ENCODE results near the gene ATP2B3. TPM values are rescaled to one million over a fixed set of nuclear protein-coding genes. Genes with fewer than 3 reads are reported as not detected.

ATP2B3 gene
- total and polyA plus RNA-seq, 2 experiments from 2014 or later = 0.17 TPM; not detected in 1

DNA sequence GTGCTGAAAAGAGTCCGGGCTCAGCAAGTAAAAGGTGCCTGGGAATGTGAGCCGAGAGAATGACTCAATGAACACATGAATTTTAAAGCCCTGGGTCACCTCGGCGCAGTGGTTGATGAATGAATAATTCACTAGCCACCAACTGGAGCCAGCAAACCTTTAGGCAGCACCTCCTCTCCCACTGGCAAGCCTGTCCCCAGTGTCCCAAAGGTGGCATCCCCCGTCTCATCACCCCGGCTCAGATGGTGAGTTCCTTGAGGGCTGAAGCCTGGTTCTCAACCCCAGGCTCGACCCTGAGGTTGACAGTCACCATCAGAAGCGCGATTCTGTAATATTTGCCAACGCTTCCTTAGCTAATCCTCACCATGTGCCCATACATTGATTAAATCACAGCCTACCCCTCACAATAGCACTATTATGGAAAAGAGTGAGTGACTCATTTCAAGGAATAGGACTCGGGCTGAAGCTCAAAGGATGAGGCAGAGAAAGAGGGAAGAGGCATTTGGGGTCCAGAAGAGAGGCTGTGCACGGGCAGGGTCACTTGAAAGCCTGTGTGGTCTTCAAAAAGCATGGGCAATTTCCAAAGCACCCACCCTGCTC, 84.2 kb downstream of the ATP2B3 start (continued):
- TF ChIP-seq NANOG (IDR thresholded peaks at IDR 0.05; ENCODE audit: borderline replicate concordance) = no peak
- no peak for TF ChIP-seq CREB1 (CRISPR knock-in tag; IDR thresholded peaks at IDR 0.05; ENCODE audit: low read depth)
- TF ChIP-seq POLR2AphosphoS5 (IDR thresholded peaks at IDR 0.05; ENCODE audit: low read depth) = no peak

DNA sequence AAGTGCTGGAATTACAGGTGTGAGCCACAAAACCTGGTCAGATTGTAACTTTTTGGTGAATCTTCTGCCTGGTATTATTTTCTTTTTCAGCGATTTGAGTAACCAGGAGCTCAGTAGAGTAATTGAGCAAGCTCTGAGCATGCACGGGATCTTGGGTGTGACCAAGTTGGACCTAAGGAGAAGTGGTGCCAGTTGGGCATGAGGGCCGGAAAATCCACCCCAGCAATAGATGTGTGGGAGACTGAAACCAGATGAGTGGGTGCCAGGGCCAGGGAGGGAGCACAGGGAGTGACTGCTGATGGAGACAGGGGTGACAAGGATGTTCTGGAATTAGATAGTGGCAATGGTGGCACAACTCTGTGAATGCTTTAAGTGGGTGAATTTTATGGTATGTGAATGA, 85.2 kb downstream of the ATP2B3 start:
- no peak for DNase-seq (ENCODE audit: low spot score)
- Mint-ChIP-seq H3K27ac (no peak overlapping the region), H3K27me3 (ENCODE audit: insufficient read depth, low read depth, poor library complexity) (peaks cover 5% of the 10 kb centered on the region), H3K4me1 (peaks cover 11% of the 10 kb centered on the region), H3K36me3 (ENCODE audit: low read depth) (no peaks in the 10 kb centered on the region), H3K9me3 (no peaks in the 10 kb centered on the region), H3K4me3 (no peak overlapping the region; the same call in 2 of the 3 replicates)
- H4K20me1 ChIP-seq (replicated peaks; ENCODE audit: insufficient read depth) = no peaks in the 10 kb centered on the region
- H3K4me3 ChIP-seq = no peak overlapping the region
- H3K4me2 ChIP-seq = no peak overlapping the region
- H3F3A ChIP-seq (replicated peaks; ENCODE audit: low read depth) = no peaks in the 10 kb centered on the region
- no peaks in the 10 kb centered on the region for H3K4me1 ChIP-seq (ENCODE audit: insufficient read depth)
- no peak for ATAC-seq
- TF ChIP-seq EZH2phosphoT487 (IDR thresholded peaks at IDR 0.05; ENCODE audit: unreplicated experiment) (no peak), POLR2AphosphoS5 (IDR thresholded peaks at IDR 0.05; ENCODE audit: low read depth) (no peak), JUNB (IDR thresholded peaks at IDR 0.05; ENCODE audit: unreplicated experiment) (no peak), ZNF462 (CRISPR knock-in tag; IDR thresholded peaks at IDR 0.05) (no peak), STAT1 (IDR thresholded peaks at IDR 0.05; ENCODE audit: unreplicated experiment) (no peak), ETS1 (IDR thresholded peaks at IDR 0.05) (no peak)
- TF ChIP-seq, protein P1, sequence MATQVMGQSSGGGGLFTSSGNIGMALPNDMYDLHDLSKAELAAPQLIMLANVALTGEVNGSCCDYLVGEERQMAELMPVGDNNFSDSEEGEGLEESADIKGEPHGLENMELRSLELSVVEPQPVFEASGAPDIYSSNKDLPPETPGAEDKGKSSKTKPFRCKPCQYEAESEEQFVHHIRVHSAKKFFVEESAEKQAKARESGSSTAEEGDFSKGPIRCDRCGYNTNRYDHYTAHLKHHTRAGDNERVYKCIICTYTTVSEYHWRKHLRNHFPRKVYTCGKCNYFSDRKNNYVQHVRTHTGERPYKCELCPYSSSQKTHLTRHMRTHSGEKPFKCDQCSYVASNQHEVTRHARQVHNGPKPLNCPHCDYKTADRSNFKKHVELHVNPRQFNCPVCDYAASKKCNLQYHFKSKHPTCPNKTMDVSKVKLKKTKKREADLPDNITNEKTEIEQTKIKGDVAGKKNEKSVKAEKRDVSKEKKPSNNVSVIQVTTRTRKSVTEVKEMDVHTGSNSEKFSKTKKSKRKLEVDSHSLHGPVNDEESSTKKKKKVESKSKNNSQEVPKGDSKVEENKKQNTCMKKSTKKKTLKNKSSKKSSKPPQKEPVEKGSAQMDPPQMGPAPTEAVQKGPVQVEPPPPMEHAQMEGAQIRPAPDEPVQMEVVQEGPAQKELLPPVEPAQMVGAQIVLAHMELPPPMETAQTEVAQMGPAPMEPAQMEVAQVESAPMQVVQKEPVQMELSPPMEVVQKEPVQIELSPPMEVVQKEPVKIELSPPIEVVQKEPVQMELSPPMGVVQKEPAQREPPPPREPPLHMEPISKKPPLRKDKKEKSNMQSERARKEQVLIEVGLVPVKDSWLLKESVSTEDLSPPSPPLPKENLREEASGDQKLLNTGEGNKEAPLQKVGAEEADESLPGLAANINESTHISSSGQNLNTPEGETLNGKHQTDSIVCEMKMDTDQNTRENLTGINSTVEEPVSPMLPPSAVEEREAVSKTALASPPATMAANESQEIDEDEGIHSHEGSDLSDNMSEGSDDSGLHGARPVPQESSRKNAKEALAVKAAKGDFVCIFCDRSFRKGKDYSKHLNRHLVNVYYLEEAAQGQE (IDR thresholded peaks at IDR 0.05; ENCODE audit: unreplicated experiment) = no peak
- H3K27me3 ChIP-seq (ENCODE audit: insufficient read depth) = peaks cover 4% of the 10 kb centered on the region; the same call in 1 of the 2 replicates
- H3K27ac ChIP-seq (ENCODE audit: low read depth) = no peak overlapping the region
- H3K9me2 ChIP-seq (ENCODE audit: insufficient read depth) = no peaks in the 10 kb centered on the region
- no peaks in the 10 kb centered on the region for H3K36me3 ChIP-seq (ENCODE audit: insufficient read depth)
- H2AFZ ChIP-seq = no peak overlapping the region
- H3K79me2 ChIP-seq (replicated peaks; ENCODE audit: insufficient read depth) = peaks cover under 1% of the 10 kb centered on the region; the same call in 1 of the 2 replicates

Measured in GM23338 (cell line).